ENCODE results near the gene FBL. TPM values are rescaled to one million over a fixed set of nuclear protein-coding genes. Genes with fewer than 3 reads are reported as not detected.
A peak's percentile ranks its signal among the peaks of the same experiment; 100 is the strongest.

The FBL gene
- total RNA-seq, 4 donors from 2014 or later: 80.9 to 118 (median 91.1) TPM

- TF ChIP-seq POLR2A (IDR thresholded peaks at IDR 0.05) (no peak), CTCF (IDR thresholded peaks at IDR 0.05) (no peak)
- no peaks in the 10 kb centered on the region for H3K27me3 ChIP-seq
- no peaks in the 10 kb centered on the region for H3K9me3 ChIP-seq
- WGBS, 2 donors: 93 to 96% methylated on average over 13 of the region's 13 CpGs
- H3K27ac ChIP-seq: no peak overlapping the region
- intact Hi-C loops (cut with DNase I): no loop called here
- no peak overlapping the region for H3K4me3 ChIP-seq (replicated peaks in 1 of 3)
- peaks cover 58 to 64% of the 10 kb centered on the region in 2 donors for H3K36me3 ChIP-seq
- H3K4me1 ChIP-seq: peaks cover 8 to 12% of the 10 kb centered on the region in 2 donors
- DNase-seq: no peak
Observed at GRCh38 chr19:39827216-39827615, 19.0 kb downstream of the FBL start.

GRCh38 chr19:39826311-39826945 is 19.8 kb downstream of the FBL start:
- Histone ChIP-seq H3K4me3 (replicated peaks in 1 of 3) (no peak overlapping the region), H3K9me3 (no peaks in the 10 kb centered on the region), H3K4me1 (peaks cover 5 to 7% of the 10 kb centered on the region in 2 donors), H3K27ac (no peak overlapping the region), H3K27me3 (no peaks in the 10 kb centered on the region), H3K36me3 (peaks cover 58 to 60% of the 10 kb centered on the region in 2 donors)
- 96 to 98% methylated on average over 16 to 20 of the region's 35 CpGs for WGBS, 2 donors
- no peak for DNase-seq
- intact Hi-C loops (cut with DNase I): no loop called here
- TF ChIP-seq POLR2A (IDR thresholded peaks at IDR 0.05): no peak
- no peak for TF ChIP-seq CTCF (IDR thresholded peaks at IDR 0.05)

GRCh38 chr19:39825531-39826076 is 20.6 kb downstream of the FBL start:
- no peaks in the 10 kb centered on the region for H3K9me3 ChIP-seq
- H3K36me3 ChIP-seq: peaks cover 52 to 53% of the 10 kb centered on the region in 2 donors
- H3K27ac ChIP-seq: no peak overlapping the region
- H3K4me3 ChIP-seq (replicated peaks in 1 of 3): no peak overlapping the region
- no peaks in the 10 kb centered on the region for H3K27me3 ChIP-seq
- H3K4me1 ChIP-seq: peaks cover 5 to 7% of the 10 kb centered on the region in 2 donors
- WGBS, 2 donors: 84 to 89% methylated on average over 10 to 17 of the region's 17 CpGs
- intact Hi-C loops (cut with DNase I): no loop called here
- TF ChIP-seq POLR2A (IDR thresholded peaks at IDR 0.05) (no peak), CTCF (IDR thresholded peaks at IDR 0.05) (no peak)
- DNase-seq: no peak

- H3K36me3 ChIP-seq: peaks cover 47% of the 10 kb centered on the region in 2 donors
- intact Hi-C loops (cut with DNase I): no loop called here
- whole genome bisulfite sequencing, 2 donors: 84 to 92% methylated on average over 10 to 11 of the region's 11 CpGs
Observed at GRCh38 chr19:39825093-39825463, 21.1 kb downstream of the FBL start.

More at GRCh38 chr19:39825093-39825463, 21.1 kb downstream of the FBL start:
- Histone ChIP-seq H3K9me3 (no peaks in the 10 kb centered on the region), H3K4me1 (peaks cover 5 to 7% of the 10 kb centered on the region in 2 donors), H3K27me3 (no peaks in the 10 kb centered on the region), H3K4me3 (replicated peaks in 1 of 3) (no peak overlapping the region), H3K27ac (peak overlapping the region in 1 of 3 donors; percentile 18)
- no peak for DNase-seq
- TF ChIP-seq CTCF (IDR thresholded peaks at IDR 0.05): no peak
- TF ChIP-seq POLR2A (IDR thresholded peaks at IDR 0.05): no peak
